GM23338 (cell line): ENCODE data around the gene CCR5. TPM values are rescaled to one million over a fixed set of nuclear protein-coding genes. Genes with fewer than 3 reads are reported as not detected.

Experiments
- ATAC-seq: fragments of 200-7000 bp; cut with Tn5 transposase; 3 replicates; pipeline ENCODE4 v1.9.1; 2020
- DNase-seq: peaks from one replicate; pipeline ENCODE4 v3.0.0-alpha.2; 2015; ENCODE audit warnings: low spot score
- H2AFZ ChIP-seq: fragments of 200-600 bp; sonication (generic); 2 replicates; pipeline ENCODE4 v1.8.0; 2016; ENCODE audit warnings: antibody characterized with exemption, mild to moderate bottlenecking, moderate library complexity
- H3F3A ChIP-seq: fragments of 200-600 bp; sonication (generic); replicated peaks from 2 replicates; pipeline ENCODE4 v1.8.0; 2017; ENCODE audit warnings: antibody characterized with exemption, mixed run types, low read depth
- H3K27ac ChIP-seq: fragments of 200-600 bp; sonication (generic); 2 replicates; pipeline ENCODE4 v1.6.1; 2016; ENCODE audit warnings: low read depth
- H3K27me3 ChIP-seq: fragments of 200-600 bp; sonication (generic); 2 replicates; pipeline ENCODE4 v1.8.0; 2016; ENCODE audit warnings: mild to moderate bottlenecking, mixed run types, moderate library complexity; ENCODE audit not compliant: insufficient read depth
- H3K36me3 ChIP-seq: fragments of 200-600 bp; sonication (generic); 2 replicates; pipeline ENCODE4 v1.8.0; 2016; ENCODE audit warnings: mild to moderate bottlenecking; ENCODE audit not compliant: insufficient read depth
- H3K4me1 ChIP-seq: fragments of 200-600 bp; sonication (generic); 2 replicates; pipeline ENCODE4 v1.8.0; 2016; ENCODE audit warnings: mild to moderate bottlenecking, moderate library complexity; ENCODE audit not compliant: insufficient read depth
- H3K4me2 ChIP-seq: fragments of 200-600 bp; sonication (generic); 2 replicates; pipeline ENCODE4 v1.7.1; 2017; ENCODE audit warnings: mixed run types
- H3K4me3 ChIP-seq: fragments of 200-600 bp; sonication (generic); 2 replicates; pipeline ENCODE4 v1.6.1; 2016; ENCODE audit warnings: mixed run types
- H3K79me2 ChIP-seq: fragments of 200-600 bp; sonication (generic); replicated peaks from 2 replicates; pipeline ENCODE4 v1.8.0; 2017; ENCODE audit warnings: mild to moderate bottlenecking; ENCODE audit not compliant: insufficient read depth
- H3K9me2 ChIP-seq: fragments of 200-600 bp; sonication (generic); 2 replicates; pipeline ENCODE4 v1.8.0; 2017; ENCODE audit not compliant: insufficient read depth
- H4K20me1 ChIP-seq: fragments of 200-600 bp; sonication (generic); replicated peaks from 2 replicates; pipeline ENCODE4 v1.8.0; 2017; ENCODE audit warnings: mild to moderate bottlenecking; ENCODE audit not compliant: insufficient read depth
- H3K27ac Mint-ChIP-seq: 2 replicates; pipeline ENCODE4 v1.8.0; 2020; ENCODE audit warnings: inconsistent platforms, mild to moderate bottlenecking, moderate library complexity, mixed read lengths
- H3K27me3 Mint-ChIP-seq: 3 replicates; pipeline ENCODE4 v1.8.0; 2022; ENCODE audit warnings: low read depth, mild to moderate bottlenecking, moderate library complexity, mixed read lengths, inconsistent platforms; ENCODE audit not compliant: insufficient read depth, poor library complexity
- H3K36me3 Mint-ChIP-seq: 3 replicates; pipeline ENCODE4 v1.8.0; 2021; ENCODE audit warnings: low read depth, mild to moderate bottlenecking, inconsistent platforms, moderate library complexity, mixed read lengths
- H3K4me1 Mint-ChIP-seq: 3 replicates; pipeline ENCODE4 v1.8.0; 2020; ENCODE audit warnings: mild to moderate bottlenecking, inconsistent platforms, mixed read lengths
- H3K4me3 Mint-ChIP-seq: 3 replicates; pipeline ENCODE4 v1.8.0; 2021; ENCODE audit warnings: moderate library complexity, mild to moderate bottlenecking, inconsistent platforms, mixed read lengths
- H3K9me3 Mint-ChIP-seq: 3 replicates; pipeline ENCODE4 v1.8.0; 2020; ENCODE audit warnings: moderate library complexity, mild to moderate bottlenecking, inconsistent platforms, mixed read lengths
- CREB1 ChIP-seq: fragments of 250-450 bp; sonication (Bioruptor Pico); IDR thresholded peaks from 2 replicates; pipeline ENCODE4 v1.5.0; 2020; ENCODE audit warnings: low read depth, mild to moderate bottlenecking, moderate library complexity
- NANOG ChIP-seq: IDR thresholded peaks from 2 replicates; pipeline ENCODE4 v1.6.1; 2016; ENCODE audit warnings: antibody characterized with exemption, borderline replicate concordance
- POLR2AphosphoS5 ChIP-seq: IDR thresholded peaks from 2 replicates; pipeline ENCODE4 v1.6.1; 2016; ENCODE audit warnings: antibody characterized with exemption, low read depth
- STAT1 ChIP-seq: IDR thresholded peaks from one replicate; pipeline ENCODE4 v1.6.1; 2016; ENCODE audit warnings: antibody characterized with exemption; ENCODE audit not compliant: unreplicated experiment
- ZNF331 ChIP-seq: fragments of 250-450 bp; sonication (Bioruptor Pico); IDR thresholded peaks from 2 replicates; pipeline ENCODE4 v1.5.0; 2020; ENCODE audit warnings: low read depth, mild to moderate bottlenecking, moderate library complexity
- polyA plus RNA-seq: library from polyadenylated mRNA; unstranded; fragments of >200 nt; fragmentation: Nextera tagmentation; extraction: Ambion mirVana; gene quantifications from 2 replicates; pipeline ENCODE4 v1.2.1, GENCODE V29; 2016
- total RNA-seq: library from RNA; depleted of rRNA; stranded (reverse); fragments of >200 nt; shearing (Covaris generic); gene quantifications from 2 replicates; pipeline ENCODE4 v1.2.3, GENCODE V29; 2014
- TF ChIP-seq, protein P1 (sequence below): fragments of 250-450 bp; sonication (Bioruptor Pico); IDR thresholded peaks from 2 replicates; pipeline ENCODE4 v1.5.0; 2020; ENCODE audit warnings: mild to moderate bottlenecking, moderate library complexity
- TF ChIP-seq, protein P2 (sequence below): IDR thresholded peaks from one replicate; pipeline ENCODE4 v1.6.1; 2018; ENCODE audit warnings: antibody characterized with exemption; ENCODE audit not compliant: unreplicated experiment
- TF ChIP-seq, protein P3 (sequence below): IDR thresholded peaks from 2 replicates; pipeline ENCODE4 v1.6.1; 2016; ENCODE audit warnings: antibody characterized with exemption

The CCR5 gene
- total and polyA plus RNA-seq, 2 experiments from 2014 or later: not detected

DNA sequence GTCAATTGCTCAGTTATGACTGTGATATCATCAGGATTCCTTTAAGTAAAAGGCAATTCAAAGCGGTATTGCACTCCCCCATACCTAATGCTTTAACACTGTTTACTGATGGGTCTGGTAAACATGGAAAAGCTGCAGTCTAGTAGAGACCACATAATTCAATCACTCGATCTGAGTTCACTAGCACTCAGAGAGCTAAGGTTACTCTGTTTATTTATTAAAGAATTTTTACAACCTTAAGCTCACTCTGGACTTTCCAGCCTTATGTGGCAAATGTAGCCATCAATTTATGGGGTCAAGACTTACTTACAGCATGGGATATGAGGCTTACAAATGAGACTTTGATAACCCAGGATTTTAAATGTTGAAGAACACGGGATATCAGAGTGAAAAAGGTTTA, 35.2 kb upstream of the CCR5 start:
- TF ChIP-seq STAT1 (no peak), POLR2AphosphoS5 (no peak), NANOG (no peak), CREB1 (no peak), ZNF331 (CRISPR knock-in tag) (no peak)
- TF ChIP-seq, protein P1, sequence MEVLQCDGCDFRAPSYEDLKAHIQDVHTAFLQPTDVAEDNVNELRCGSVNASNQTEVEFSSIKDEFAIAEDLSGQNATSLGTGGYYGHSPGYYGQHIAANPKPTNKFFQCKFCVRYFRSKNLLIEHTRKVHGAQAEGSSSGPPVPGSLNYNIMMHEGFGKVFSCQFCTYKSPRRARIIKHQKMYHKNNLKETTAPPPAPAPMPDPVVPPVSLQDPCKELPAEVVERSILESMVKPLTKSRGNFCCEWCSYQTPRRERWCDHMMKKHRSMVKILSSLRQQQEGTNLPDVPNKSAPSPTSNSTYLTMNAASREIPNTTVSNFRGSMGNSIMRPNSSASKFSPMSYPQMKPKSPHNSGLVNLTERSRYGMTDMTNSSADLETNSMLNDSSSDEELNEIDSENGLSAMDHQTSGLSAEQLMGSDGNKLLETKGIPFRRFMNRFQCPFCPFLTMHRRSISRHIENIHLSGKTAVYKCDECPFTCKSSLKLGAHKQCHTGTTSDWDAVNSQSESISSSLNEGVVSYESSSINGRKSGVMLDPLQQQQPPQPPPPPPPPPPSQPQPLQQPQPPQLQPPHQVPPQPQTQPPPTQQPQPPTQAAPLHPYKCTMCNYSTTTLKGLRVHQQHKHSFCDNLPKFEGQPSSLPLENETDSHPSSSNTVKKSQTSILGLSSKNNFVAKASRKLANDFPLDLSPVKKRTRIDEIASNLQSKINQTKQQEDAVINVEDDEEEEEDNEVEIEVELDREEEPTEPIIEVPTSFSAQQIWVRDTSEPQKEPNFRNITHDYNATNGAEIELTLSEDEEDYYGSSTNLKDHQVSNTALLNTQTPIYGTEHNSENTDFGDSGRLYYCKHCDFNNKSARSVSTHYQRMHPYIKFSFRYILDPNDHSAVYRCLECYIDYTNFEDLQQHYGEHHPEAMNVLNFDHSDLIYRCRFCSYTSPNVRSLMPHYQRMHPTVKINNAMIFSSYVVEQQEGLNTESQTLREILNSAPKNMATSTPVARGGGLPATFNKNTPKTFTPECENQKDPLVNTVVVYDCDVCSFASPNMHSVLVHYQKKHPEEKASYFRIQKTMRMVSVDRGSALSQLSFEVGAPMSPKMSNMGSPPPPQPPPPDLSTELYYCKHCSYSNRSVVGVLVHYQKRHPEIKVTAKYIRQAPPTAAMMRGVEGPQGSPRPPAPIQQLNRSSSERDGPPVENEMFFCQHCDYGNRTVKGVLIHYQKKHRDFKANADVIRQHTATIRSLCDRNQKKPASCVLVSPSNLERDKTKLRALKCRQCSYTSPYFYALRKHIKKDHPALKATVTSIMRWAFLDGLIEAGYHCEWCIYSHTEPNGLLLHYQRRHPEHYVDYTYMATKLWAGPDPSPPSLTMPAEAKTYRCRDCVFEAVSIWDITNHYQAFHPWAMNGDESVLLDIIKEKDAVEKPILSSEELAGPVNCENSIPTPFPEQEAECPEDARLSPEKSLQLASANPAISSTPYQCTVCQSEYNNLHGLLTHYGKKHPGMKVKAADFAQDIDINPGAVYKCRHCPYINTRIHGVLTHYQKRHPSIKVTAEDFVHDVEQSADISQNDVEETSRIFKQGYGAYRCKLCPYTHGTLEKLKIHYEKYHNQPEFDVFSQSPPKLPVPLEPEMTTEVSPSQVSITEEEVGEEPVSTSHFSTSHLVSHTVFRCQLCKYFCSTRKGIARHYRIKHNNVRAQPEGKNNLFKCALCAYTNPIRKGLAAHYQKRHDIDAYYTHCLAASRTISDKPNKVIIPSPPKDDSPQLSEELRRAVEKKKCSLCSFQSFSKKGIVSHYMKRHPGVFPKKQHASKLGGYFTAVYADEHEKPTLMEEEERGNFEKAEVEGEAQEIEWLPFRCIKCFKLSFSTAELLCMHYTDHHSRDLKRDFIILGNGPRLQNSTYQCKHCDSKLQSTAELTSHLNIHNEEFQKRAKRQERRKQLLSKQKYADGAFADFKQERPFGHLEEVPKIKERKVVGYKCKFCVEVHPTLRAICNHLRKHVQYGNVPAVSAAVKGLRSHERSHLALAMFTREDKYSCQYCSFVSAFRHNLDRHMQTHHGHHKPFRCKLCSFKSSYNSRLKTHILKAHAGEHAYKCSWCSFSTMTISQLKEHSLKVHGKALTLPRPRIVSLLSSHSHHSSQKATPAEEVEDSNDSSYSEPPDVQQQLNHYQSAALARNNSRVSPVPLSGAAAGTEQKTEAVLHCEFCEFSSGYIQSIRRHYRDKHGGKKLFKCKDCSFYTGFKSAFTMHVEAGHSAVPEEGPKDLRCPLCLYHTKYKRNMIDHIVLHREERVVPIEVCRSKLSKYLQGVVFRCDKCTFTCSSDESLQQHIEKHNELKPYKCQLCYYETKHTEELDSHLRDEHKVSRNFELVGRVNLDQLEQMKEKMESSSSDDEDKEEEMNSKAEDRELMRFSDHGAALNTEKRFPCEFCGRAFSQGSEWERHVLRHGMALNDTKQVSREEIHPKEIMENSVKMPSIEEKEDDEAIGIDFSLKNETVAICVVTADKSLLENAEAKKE: no peak
- TF ChIP-seq, protein P2, sequence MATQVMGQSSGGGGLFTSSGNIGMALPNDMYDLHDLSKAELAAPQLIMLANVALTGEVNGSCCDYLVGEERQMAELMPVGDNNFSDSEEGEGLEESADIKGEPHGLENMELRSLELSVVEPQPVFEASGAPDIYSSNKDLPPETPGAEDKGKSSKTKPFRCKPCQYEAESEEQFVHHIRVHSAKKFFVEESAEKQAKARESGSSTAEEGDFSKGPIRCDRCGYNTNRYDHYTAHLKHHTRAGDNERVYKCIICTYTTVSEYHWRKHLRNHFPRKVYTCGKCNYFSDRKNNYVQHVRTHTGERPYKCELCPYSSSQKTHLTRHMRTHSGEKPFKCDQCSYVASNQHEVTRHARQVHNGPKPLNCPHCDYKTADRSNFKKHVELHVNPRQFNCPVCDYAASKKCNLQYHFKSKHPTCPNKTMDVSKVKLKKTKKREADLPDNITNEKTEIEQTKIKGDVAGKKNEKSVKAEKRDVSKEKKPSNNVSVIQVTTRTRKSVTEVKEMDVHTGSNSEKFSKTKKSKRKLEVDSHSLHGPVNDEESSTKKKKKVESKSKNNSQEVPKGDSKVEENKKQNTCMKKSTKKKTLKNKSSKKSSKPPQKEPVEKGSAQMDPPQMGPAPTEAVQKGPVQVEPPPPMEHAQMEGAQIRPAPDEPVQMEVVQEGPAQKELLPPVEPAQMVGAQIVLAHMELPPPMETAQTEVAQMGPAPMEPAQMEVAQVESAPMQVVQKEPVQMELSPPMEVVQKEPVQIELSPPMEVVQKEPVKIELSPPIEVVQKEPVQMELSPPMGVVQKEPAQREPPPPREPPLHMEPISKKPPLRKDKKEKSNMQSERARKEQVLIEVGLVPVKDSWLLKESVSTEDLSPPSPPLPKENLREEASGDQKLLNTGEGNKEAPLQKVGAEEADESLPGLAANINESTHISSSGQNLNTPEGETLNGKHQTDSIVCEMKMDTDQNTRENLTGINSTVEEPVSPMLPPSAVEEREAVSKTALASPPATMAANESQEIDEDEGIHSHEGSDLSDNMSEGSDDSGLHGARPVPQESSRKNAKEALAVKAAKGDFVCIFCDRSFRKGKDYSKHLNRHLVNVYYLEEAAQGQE: no peak
- TF ChIP-seq, protein P3, sequence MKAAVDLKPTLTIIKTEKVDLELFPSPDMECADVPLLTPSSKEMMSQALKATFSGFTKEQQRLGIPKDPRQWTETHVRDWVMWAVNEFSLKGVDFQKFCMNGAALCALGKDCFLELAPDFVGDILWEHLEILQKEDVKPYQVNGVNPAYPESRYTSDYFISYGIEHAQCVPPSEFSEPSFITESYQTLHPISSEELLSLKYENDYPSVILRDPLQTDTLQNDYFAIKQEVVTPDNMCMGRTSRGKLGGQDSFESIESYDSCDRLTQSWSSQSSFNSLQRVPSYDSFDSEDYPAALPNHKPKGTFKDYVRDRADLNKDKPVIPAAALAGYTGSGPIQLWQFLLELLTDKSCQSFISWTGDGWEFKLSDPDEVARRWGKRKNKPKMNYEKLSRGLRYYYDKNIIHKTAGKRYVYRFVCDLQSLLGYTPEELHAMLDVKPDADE: no peak
- Histone ChIP-seq H3K27me3 (no peaks in the 10 kb centered on the region), H3K4me1 (no peaks in the 10 kb centered on the region), H3K36me3 (peaks cover 4% of the 10 kb centered on the region; the same call in 1 of the 2 replicates), H3K79me2 (no peaks in the 10 kb centered on the region), H4K20me1 (no peaks in the 10 kb centered on the region), H2AFZ (no peak overlapping the region), H3F3A (no peaks in the 10 kb centered on the region), H3K9me2 (peaks cover 7% of the 10 kb centered on the region; the same call in 1 of the 2 replicates), H3K27ac (no peak overlapping the region), H3K4me2 (no peak overlapping the region), H3K4me3 (no peak overlapping the region)
- Mint-ChIP-seq H3K4me3 (no peak overlapping the region), H3K27me3 (peaks cover 1% of the 10 kb centered on the region), H3K36me3 (peaks cover 17% of the 10 kb centered on the region; the same call in 2 of the 3 replicates), H3K9me3 (peaks cover 45% of the 10 kb centered on the region), H3K27ac (no peak overlapping the region), H3K4me1 (no peaks in the 10 kb centered on the region)
- ATAC-seq (no peak), DNase-seq (no peak)
